C4-2B (cell line): ENCODE measurements around the gene GP9.

Source experiments
- H3K27ac ChIP-seq: fragments of 450-650 bp; 2 replicates; pipeline ENCODE4 v1.5.1; 2017
- CTCF ChIP-seq: fragments of 450-650 bp; conservative IDR thresholded peaks from 2 replicates; pipeline ENCODE4 v1.5.1; 2017; ENCODE audit warnings: mild to moderate bottlenecking
- ZFX ChIP-seq: fragments of 450-650 bp; IDR thresholded peaks from 2 replicates; pipeline ENCODE4 v1.6.1; 2017

The GP9 gene

GRCh38 chr3:129061023-129061887 is 676 bp downstream of the GP9 start:
- no peak overlapping the region for H3K27ac ChIP-seq
- TF ChIP-seq CTCF (no peak), ZFX (no peak)

- TF ChIP-seq CTCF (no peak), ZFX (no peak)
- H3K27ac ChIP-seq: no peak overlapping the region
Measured at GRCh38 chr3:129061888-129062834, 1.6 kb downstream of the GP9 start.

- TF ChIP-seq CTCF (no peak), ZFX (no peak)
Measured at GRCh38 chr3:129063091-129063640, 2.6 kb downstream of the GP9 start.

GRCh38 chr3:129063841-129064482 is 3.4 kb downstream of the GP9 start:
- no peak overlapping the region for H3K27ac ChIP-seq
- no peak for TF ChIP-seq ZFX
- TF ChIP-seq CTCF: no peak

More at GRCh38 chr3:129063091-129063640, 2.6 kb downstream of the GP9 start:
- H3K27ac ChIP-seq: no peak overlapping the region

GRCh38 chr3:129065016-129065719 is 4.6 kb downstream of the GP9 start:
- TF ChIP-seq CTCF: no peak
- no peak for TF ChIP-seq ZFX
- no peak overlapping the region for H3K27ac ChIP-seq

GRCh38 chr3:129065720-129066073 is 5.1 kb downstream of the GP9 start:
- H3K27ac ChIP-seq: no peak overlapping the region
- TF ChIP-seq CTCF: no peak
- TF ChIP-seq ZFX: no peak

- peak overlapping the region; percentile 54 for H3K27ac ChIP-seq
Measured at GRCh38 chr3:129067719-129068118, 7.1 kb downstream of the GP9 start.
